ENCODE measurements around the gene TYMP. TPM values are rescaled to one million over a fixed set of nuclear protein-coding genes. Genes with fewer than 3 reads are reported as not detected.
A peak's percentile ranks its signal among the peaks of the same experiment; 100 is the strongest.

TYMP gene
- total RNA-seq, 1 donor from 2014 or later: 13.1 TPM

DNA sequence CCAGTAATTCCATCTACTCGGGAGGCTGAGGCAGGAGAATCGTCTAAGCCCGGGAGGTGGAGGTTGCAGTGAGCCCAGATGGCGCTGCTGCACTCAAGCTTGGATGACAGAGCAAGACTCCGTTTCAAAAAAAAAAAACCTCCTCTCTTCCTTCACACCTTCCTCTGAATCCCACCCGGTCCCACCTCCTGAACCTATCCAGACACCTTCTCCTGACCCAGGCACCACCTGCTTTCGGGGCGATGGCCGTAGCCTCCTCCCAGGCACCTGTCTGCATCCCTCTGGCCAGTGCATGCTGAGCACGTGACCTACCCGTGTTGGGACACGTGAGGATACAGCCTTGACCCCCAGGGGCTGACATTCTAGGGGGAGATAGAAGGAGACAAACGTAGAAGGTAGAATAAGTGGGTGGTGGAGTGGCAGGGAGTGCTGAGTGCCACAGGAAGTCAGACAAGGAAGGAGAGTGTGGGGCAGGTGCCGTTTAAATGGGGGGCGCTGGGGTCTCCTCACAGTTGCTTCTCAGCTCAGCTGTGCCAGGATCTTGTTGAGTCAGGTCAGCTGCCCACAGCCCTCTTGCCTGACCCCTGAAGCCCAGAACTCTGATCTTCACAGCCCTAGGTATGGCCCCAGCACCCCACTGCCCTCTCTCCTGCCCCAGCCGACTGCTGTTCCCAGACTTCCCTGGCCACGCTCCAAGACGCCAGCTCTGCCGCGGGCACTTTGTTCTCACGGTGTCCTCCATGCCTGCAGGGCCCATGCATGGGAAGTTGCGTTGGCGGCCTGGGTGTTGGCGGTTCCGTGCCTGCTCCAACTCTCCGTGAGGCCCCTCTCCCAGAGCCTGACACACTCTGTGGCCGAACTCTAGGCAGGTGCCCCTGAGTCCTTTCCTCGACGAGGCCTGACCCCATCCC lies 44.3 kb downstream of the TYMP start:
- DNase-seq (ENCODE audit: low read depth): no peak
- peak; percentile 24 for TF ChIP-seq CTCF (conservative IDR thresholded peaks at IDR 0.05; ENCODE audit: low read depth, low read length)

DNA sequence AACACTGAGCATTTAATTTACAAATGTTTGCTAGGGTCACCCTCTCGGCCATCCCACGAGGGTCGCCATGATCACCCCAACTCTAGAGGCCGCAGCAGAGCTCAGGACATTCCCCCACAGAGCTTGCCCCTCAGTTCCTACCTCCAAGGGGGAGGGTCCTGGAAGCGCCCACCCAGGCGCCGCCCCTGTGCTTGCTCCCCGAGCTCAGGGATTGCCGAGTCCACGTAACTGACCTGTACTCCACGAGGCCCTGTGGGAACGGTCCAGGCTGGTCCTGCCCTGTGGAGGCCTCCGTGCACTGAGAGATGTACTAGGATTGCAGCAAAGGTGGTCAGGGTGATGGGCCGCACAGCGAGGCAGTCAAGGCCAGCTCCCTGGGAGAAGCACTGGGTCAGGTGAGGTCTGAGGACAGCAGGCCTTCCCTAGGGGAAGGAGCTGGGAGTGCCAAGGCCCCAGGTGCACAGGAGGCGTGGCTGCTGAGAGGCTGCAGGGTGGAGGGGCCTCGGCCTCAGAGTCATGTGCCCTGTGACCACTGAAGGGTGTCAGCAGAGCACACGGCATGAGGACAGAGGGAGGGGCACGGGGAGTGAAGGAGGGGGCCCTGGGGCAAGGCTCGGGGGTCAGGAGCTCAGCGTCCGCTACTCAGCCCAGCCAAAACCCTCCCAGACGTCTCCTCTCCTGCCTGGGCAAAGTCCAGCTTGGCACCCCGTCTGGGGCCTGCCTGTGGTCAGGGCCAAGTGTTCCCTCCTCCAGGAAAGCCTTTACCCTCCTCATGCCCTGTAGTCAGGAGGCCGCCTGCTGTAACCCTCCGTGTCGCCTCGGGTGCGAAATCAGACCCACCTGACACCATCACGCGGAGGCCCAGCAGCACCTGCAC lies 45.6 kb downstream of the TYMP start:
- peak overlapping the region; percentile 16 for H3K4me3 ChIP-seq (ENCODE audit: low read depth, low read length)
- no peak for TF ChIP-seq CTCF (conservative IDR thresholded peaks at IDR 0.05; ENCODE audit: low read depth, low read length)
- DNase-seq (ENCODE audit: low read depth): no peak

More for the DNA sequence above, 44.3 kb downstream of the TYMP start:
- H3K4me3 ChIP-seq (ENCODE audit: low read depth, low read length): no peak overlapping the region

- TF ChIP-seq CTCF (conservative IDR thresholded peaks at IDR 0.05; ENCODE audit: low read depth, low read length): no peak
- DNase-seq (ENCODE audit: low read depth): no peak
- H3K4me3 ChIP-seq (ENCODE audit: low read depth, low read length): peak overlapping the region; percentile 16
Observed at GRCh38 chr22:50483556-50483955, 46.3 kb downstream of the TYMP start.

GRCh38 chr22:50483106-50483505 lies 46.7 kb downstream of the TYMP start:
- H3K4me3 ChIP-seq (ENCODE audit: low read depth, low read length): peak overlapping the region; percentile 70

GRCh38 chr22:50482107-50483074 lies 47.4 kb downstream of the TYMP start:
- DNase-seq (ENCODE audit: low read depth): no peak
- TF ChIP-seq CTCF (conservative IDR thresholded peaks at IDR 0.05; ENCODE audit: low read depth, low read length): no peak
- H3K4me3 ChIP-seq (ENCODE audit: low read depth, low read length): peak overlapping the region; percentile 70

More at GRCh38 chr22:50483106-50483505, 46.7 kb downstream of the TYMP start:
- no peak for TF ChIP-seq CTCF (conservative IDR thresholded peaks at IDR 0.05; ENCODE audit: low read depth, low read length)
- DNase-seq (ENCODE audit: low read depth): no peak
